PFSK-1 (cell line): ENCODE measurements around the gene DMRT2.

Experiments
- FOXP2 ChIP-seq: optimal IDR thresholded peaks from 2 replicates; pipeline ENCODE3; 2011; ENCODE audit warnings: borderline replicate concordance, control low read depth, inconsistent platforms; ENCODE audit not compliant: insufficient read depth; ENCODE audit errors: extremely low read length, extremely low read depth
- POLR2AphosphoS5 ChIP-seq: IDR thresholded peaks from 2 replicates; pipeline ENCODE4 v1.6.1; 2012; ENCODE audit warnings: low read depth, mild to moderate bottlenecking, control low read depth, low read length, moderate library complexity
- REST ChIP-seq, 2 experiments: IDR thresholded peaks; 2 replicates each; pipeline versions ENCODE4 v1.6.1 to v1.8.0; 2011 to 2012; ENCODE audit warnings: low read depth in 2 of 2, low read length in 2 of 2, control low read depth in 1 of 2, inconsistent platforms in 1 of 2, mild to moderate bottlenecking in 1 of 2, moderate library complexity in 1 of 2; ENCODE audit not compliant: insufficient read depth in 1 of 2
- SIN3A ChIP-seq: IDR thresholded peaks from 2 replicates; pipeline ENCODE4 v1.6.1; 2012; ENCODE audit warnings: mild to moderate bottlenecking, low read length, moderate library complexity, borderline replicate concordance; ENCODE audit not compliant: insufficient read depth
- TAF1 ChIP-seq: IDR thresholded peaks from 2 replicates; pipeline ENCODE4 v1.6.1; 2012; ENCODE audit warnings: low read length, control low read depth, borderline replicate concordance; ENCODE audit not compliant: insufficient read depth

Gene DMRT2

GRCh38 chr9:1053986-1054425, 3.8 kb downstream of the DMRT2 start:
- TF ChIP-seq SIN3A (no peak), TAF1 (no peak), REST (IDR thresholded peaks at IDR 0.05; ENCODE audit: insufficient read depth in 1 of 2, low read depth in 2 of 2, low read length in 2 of 2) (no peak), POLR2AphosphoS5 (no peak)

GRCh38 chr9:1055166-1055565, 5.0 kb downstream of the DMRT2 start:
- TF ChIP-seq TAF1, result no peak
- TF ChIP-seq SIN3A, result no peak
- TF ChIP-seq FOXP2, result no peak
- TF ChIP-seq REST (IDR thresholded peaks at IDR 0.05; ENCODE audit: insufficient read depth in 1 of 2, low read depth in 2 of 2, low read length in 2 of 2), result no peak
- no peak for TF ChIP-seq POLR2AphosphoS5

- TF ChIP-seq SIN3A, result no peak
- no peak for TF ChIP-seq FOXP2
- no peak for TF ChIP-seq REST (IDR thresholded peaks at IDR 0.05; ENCODE audit: insufficient read depth in 1 of 2, low read depth in 2 of 2, low read length in 2 of 2)
- TF ChIP-seq TAF1, result no peak
Measured at GRCh38 chr9:1057910-1058309, 7.8 kb downstream of the DMRT2 start.

GRCh38 chr9:1058826-1059487, 8.8 kb downstream of the DMRT2 start:
- no peak for TF ChIP-seq TAF1

GRCh38 chr9:1065130-1065529, 15.0 kb downstream of the DMRT2 start:
- TF ChIP-seq TAF1, result no peak
- no peak for TF ChIP-seq REST (IDR thresholded peaks at IDR 0.05; ENCODE audit: insufficient read depth in 1 of 2, low read depth in 2 of 2, low read length in 2 of 2)
- no peak for TF ChIP-seq FOXP2
- TF ChIP-seq POLR2AphosphoS5, result no peak
- TF ChIP-seq SIN3A, result no peak
